ENCODE results near the gene IRAK1.

Gene IRAK1

DNA sequence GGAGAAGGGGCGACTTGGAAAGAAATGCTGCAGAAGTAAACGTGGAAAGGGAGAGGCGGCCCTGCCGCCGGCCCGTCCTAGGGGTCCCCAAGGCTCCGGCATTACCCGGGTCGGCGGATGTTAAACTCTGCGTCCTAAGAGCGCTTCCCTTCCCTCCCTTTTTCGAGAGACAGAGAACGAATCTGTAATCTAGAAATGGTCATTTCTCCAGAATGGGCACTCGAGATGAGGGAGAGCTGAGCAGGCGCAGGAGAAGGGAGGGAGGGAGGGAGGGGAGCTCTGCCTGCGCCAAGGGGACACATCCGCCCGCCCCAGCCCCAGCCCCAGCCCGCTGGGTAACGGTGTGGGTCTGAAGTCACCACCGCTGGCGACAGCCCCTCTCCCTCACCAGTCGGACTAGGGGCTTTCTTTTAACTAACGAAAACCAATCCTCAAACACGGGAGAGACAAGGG, 49.8 kb downstream of the IRAK1 start:
- DNase-seq = no peak

DNA sequence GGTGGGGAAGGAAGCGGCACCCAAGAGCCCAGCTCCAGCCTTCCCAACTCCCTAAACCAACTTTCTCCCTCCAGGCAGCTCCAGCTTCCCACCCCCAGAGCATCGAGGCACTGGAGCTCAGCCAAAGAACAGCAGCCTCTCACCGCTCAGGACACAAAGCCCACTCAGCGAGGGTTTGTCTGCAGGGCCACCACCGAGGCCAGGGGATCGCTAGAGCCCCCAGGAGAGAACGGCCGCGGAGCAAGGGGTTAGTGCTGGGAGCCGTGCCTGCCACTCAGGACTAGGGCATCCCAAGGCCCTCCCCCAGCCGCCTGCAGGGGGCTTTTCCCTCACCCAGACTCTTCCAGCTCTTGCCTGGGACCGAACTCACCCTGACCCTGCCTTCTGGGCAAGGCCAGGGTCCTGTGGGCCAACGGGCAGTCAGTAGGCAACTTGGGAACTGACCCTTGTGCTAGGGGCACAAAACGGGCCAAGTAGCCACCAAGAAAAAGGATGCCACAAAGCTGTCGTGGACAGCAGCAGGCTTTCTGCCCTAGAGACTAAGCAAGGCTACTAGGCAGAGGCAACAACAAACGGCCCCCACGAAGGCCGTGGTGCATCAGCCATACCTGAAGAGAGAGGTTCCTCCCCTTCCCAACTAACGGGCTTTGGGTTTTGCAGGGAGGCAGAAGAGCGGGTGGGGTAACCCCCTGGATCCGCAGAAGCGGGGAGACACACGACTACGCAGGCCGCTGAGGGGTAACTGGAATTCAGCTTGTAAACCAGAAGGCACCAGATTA, 50.4 kb downstream of the IRAK1 start:
- no peak for DNase-seq

DNA sequence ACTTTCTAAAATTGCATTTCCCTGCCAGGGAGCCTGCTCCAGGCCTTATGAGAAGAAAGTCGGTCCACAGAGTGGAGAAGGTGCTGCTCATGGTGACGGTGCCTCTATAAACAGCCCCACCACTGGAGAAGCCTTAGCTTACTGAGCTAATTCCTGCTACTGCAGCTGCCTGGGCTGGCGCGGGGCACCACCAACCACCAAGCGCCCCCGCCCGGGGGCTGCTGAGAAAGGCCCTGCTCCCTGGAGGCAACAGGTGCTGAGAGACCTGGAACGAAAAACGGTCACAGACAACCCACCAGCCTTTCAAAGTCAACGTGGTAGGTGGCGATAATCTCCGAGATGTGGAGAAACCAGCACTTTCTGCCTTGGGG, 51.0 kb downstream of the IRAK1 start:
- DNase-seq = no peak

DNA sequence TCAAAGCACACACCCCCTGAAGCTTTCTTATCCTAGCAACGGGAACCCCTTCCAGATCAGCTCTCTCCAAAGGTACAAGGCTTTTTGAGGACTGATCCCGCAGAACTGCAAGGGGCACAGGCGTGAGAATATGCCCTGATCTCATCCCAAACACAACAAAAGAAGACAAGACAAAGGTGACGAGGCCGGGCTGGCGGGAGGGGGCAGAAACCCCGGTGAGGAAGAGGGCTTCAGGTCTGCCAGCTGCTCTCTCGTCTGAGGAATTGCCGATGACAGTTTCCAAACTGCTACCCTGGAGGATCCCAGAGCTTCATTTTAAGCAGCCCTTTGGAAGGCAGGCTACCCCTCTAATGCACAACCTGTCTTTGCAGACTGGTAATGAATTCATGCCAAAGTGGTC, 51.4 kb downstream of the IRAK1 start:
- no peak for DNase-seq

DNA sequence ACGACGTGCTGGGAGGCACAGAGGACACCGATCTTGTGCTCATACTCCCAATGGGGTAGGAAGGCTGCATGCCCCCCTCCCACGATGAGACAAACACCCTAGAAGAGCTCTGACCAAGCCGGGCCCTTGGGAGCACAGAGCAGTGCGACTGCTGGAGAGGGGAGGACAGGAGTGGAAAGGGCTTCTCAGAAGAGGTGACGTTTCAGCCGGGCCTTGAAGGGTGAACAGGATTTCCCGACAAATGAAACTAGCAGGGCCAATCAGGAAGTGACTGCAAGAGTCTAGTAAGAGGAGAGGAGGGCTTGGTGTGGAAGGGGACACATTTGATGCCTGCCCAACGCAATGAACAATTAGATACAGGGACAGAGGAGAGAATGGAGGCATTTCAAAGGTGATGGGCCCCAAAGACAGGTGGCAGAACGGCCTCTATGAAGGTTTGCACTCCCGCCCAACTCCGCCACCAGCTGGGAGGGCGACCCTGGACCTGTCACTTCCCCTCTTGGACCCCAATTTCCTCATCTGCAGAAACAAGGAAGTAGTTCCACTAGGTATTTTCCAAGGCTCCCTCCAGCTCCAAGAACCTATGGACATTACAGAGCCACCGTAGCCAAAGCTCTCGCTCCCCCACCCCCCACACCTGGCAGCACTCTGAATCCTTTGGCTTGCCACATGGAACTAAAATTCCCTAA, 52.0 kb downstream of the IRAK1 start:
- no peak for DNase-seq

DNA sequence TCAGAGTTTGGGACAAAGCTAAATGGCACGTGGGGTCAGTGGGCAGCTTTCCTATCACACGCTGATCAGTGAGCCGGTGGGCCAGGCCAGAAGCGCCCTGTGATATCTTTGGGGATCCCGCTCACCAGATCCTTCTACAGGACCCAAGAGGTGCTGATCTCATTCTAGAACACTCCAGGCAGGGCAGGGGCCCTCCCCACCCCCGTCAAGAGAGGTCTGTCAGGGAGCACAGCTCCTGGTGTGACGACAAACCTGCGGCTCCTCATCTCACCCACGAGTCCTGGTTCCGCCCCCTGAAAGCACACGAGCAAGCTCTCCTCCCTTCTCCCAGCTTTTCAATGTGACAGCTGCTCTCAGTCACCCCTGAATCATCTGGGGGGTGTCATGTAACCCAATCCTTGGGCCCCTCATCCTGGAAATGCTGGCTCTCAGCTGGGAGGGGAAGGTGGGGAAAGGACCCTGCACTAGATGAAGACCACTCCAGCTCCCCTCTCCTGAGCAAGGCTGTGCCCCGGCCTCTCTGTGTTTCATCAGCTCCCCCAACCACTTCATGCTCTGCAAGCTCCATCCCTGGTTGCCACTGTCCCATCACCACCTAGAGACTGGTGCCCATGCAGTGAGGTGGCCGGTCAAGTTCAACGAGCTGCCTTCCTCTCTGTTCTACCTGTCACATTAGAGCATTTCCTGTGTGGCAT, 52.7 kb downstream of the IRAK1 start:
- DNase-seq = no peak

DNA sequence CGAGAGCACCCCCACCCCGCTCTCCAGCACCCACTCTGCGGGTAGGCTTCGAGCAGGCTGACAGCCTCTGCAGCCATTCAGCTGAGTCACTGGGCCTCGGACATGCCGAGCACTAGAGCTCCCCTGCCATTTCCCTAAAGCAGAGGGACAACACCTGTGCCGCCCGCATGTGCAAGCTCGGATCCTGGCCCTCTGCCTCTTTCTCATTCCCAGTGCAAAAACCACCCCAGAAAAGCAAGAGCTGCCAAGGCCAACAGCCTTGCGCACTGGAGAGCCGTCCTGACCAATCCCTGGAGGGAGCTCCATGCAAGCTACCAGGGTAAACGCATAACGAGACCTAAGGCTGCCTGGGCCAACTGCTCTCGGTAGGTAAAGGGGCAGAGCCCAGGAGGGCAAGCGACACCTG, 53.4 kb downstream of the IRAK1 start:
- no peak for DNase-seq

DNA sequence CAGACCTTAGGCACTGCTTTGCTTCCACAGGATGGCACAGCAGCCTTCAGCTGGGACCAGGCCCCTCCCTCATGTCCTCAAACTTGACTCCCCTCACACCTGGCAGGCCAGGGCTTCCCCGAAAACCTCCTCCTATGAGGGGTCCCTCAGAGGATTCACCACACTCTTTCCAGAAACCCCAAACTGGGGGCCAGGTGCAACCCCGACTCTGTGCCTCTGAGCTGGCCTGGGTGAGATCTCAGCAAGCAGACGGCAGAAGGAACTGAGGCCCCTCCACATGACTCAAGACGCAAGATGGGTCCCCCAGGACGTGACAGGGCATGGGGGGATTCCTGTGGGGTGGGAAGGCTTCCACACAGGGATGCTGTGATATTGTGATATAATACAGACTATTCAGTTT, 54.3 kb downstream of the IRAK1 start:
- DNase-seq = no peak

DNA sequence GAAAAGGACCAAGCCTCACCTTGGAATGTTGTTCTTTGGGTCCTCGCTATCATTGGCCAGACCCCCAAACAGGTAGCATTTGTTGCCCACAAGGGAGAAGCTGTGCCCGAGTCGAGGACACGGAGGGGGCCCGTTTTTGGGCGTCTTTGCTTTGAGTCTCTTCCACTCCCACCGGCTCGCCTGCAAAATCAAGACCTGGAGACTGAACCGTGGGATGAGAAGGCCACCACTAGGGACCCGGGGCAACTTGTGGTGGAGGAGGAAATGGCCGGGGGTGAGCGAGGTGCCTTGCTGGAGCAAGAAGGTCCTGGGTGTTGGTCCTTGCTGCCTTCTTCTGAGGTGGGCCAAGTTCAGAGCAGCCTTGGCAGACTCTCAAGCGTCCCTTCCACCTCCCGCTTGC, 55.6 kb downstream of the IRAK1 start:
- DNase-seq = no peak

DNA sequence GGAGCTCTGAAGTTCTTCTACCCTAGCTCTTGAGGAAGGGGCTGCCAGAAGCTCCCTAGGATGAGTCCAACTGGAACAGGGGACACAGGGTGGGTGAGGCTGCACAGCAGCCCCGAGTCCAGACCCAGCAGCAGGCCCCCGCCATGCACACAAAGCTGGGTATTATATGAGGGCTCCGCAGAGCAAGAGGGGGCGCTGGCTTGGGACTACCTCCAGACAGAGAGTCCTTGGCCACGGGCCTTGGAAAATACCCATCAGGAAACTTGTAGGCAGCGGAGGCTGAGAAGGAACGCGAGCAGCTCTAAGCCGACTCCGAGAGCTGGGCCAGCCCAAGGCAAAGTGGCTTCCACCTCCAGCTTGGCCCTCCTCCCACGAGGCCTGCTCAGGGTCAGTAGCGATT, 56.2 kb downstream of the IRAK1 start:
- no peak for DNase-seq

DNA sequence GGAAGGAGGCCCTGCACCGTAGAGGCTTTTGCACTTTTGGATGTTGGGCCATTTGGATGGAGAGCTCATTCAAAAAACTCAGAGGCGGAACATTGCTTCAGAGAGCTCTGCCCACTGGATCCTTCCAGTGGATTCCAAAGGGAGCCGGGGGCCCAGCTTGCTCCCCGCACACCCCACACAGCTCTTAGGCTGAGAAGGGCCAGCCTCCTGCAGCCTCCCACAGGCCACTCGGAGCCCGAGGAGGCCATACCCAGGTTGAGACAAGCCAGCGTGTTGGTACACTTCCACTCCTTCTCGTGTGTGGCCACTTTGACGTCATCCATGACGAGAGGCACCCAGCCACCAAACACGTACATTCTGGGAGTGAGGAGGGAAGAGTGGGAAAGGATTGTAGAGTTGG, 58.4 kb downstream of the IRAK1 start:
- DNase-seq = no peak

DNA sequence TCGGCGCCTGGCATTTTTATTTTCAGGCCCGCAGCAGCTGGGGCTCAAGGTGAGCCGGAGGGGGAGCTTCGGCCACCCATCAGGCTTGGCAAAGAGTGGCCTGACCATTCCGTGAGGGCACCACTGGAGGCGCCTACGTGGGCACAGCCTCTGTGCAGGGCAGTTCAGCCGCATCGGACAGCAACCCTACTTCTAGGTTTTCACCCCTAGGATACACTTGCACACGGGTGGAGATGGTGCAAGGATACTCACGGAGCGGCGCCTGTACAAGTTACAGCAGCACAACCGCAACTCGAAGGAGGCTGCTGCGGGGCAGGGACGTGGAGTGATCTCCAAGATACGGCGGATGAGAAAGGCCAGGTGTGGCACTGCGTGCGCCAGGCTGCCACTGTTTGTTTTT, 58.9 kb downstream of the IRAK1 start:
- no peak for DNase-seq
